HCT116 (cell line): ENCODE measurements around the gene HOXB13. TPM values are rescaled to one million over a fixed set of nuclear protein-coding genes. Genes with fewer than 3 reads are reported as not detected.

Source experiments
- ATAC-seq: fragments of 200-7000 bp; cut with Tn5 transposase; 2 replicates; pipeline ENCODE4 v1.9.1; 2020; ENCODE audit warnings: mild to moderate bottlenecking, moderate library complexity
- BruUV-seq: library from RNA; stranded (reverse); fragments of 400-500 nt; replicated peaks from 2 replicates; lab custom pipeline; 2021; lab: Mats Ljungman, UMichigan
- CTCF ChIA-PET: fragments of 300-600 bp; sonication (Branson Sonifier 250); formaldehyde crosslinking; loops from one replicate; lab custom pipeline; 2021; ENCODE audit warnings: antibody characterized with exemption; lab: Charles Lee
- POLR2A ChIA-PET: fragments of 300-600, 350-600 bp; sonication (Branson Sonifier 250); formaldehyde crosslinking; loops from one replicate; lab custom pipeline; 2021; ENCODE audit warnings: antibody characterized with exemption; lab: Charles Lee
- RAD21 ChIA-PET, 2 experiments: fragments of 300-600 bp; sonication (Branson Sonifier 250); formaldehyde crosslinking; loops; one replicate each; lab custom pipeline; 2023; ENCODE audit warnings: low total read pairs in 2 of 2; ENCODE audit not compliant: uncharacterized antibody in 2 of 2, unreplicated experiment in 2 of 2, low non-redundant PET in 1 of 2; lab: Charles Lee
- DNase-seq: peaks from one replicate; pipeline ENCODE4 v3.0.0-alpha.2; 2010; ENCODE audit warnings: low read depth, low spot score
- H2AFZ ChIP-seq: fragments of 200-600 bp; shearing (Covaris generic), sonication (generic); 2 replicates; pipeline ENCODE4 v1.6.1; 2017; ENCODE audit warnings: low read depth, mixed run types, mixed read lengths, antibody characterized with exemption, low read length; ENCODE audit not compliant: poor library complexity, severe bottlenecking
- H3K27ac ChIP-seq: 2 replicates; pipeline ENCODE4 v1.5.1; 2012; ENCODE audit warnings: low read depth, low read length
- H3K27me3 ChIP-seq: fragments of 200-600 bp; sonication (generic); 2 replicates; pipeline ENCODE4 v1.6.1; 2016; ENCODE audit warnings: mixed run types, low read length, mixed read lengths; ENCODE audit not compliant: insufficient read depth
- H3K36me3 ChIP-seq, 2 experiments: fragments of 200-500 bp in 1 of 2; fragments of 200-600 bp in 1 of 2; sonication (Bioruptor generic) in 1 of 2; sonication (generic) in 1 of 2; 2 replicates each; pipeline versions ENCODE4 v1.5.1 to v1.6.1; 2014 to 2016; ENCODE audit warnings: low read length in 2 of 2, inconsistent platforms in 1 of 2, mixed read lengths in 1 of 2, mixed run types in 1 of 2; ENCODE audit not compliant: insufficient read depth in 2 of 2, control insufficient read depth in 1 of 2
- H3K4me1 ChIP-seq, 2 experiments: fragments of 200-600 bp in 1 of 2; sonication (generic) in 1 of 2; 2 replicates each; pipeline versions ENCODE4 v1.5.1 to v1.6.1; 2012 to 2017; ENCODE audit warnings: low read length in 2 of 2, inconsistent platforms in 1 of 2, mild to moderate bottlenecking in 1 of 2, mixed read lengths in 1 of 2, mixed run types in 1 of 2, moderate library complexity in 1 of 2; ENCODE audit not compliant: insufficient read depth in 2 of 2, control insufficient read depth in 1 of 2
- H3K4me2 ChIP-seq: fragments of 200-600 bp; sonication (generic); 2 replicates; pipeline ENCODE4 v1.6.1; 2017; ENCODE audit warnings: mixed run types, low read length, mixed read lengths
- H3K4me3 ChIP-seq, 2 experiments: fragments of 200-600 bp in 1 of 2; sonication (generic) in 1 of 2; replicated peaks in 1 of 2; 2 replicates each; pipeline ENCODE4 v1.5.1; 2011 to 2016; ENCODE audit warnings: low read length in 2 of 2, control low read depth in 1 of 2, low read depth in 1 of 2, mild to moderate bottlenecking in 1 of 2, mixed read lengths in 1 of 2, mixed run types in 1 of 2
- H3K79me2 ChIP-seq: fragments of 200-600 bp; sonication (generic); 2 replicates; pipeline ENCODE4 v1.6.1; 2017; ENCODE audit warnings: mild to moderate bottlenecking, mixed run types, low read length, moderate library complexity, mixed read lengths; ENCODE audit not compliant: insufficient read depth
- H3K9ac ChIP-seq: fragments of 200-600 bp; sonication (generic); 2 replicates; pipeline ENCODE4 v1.6.1; 2016; ENCODE audit warnings: low read length, mixed read lengths
- H3K9me2 ChIP-seq: fragments of 200-600 bp; sonication (generic), shearing (Covaris generic); 2 replicates; pipeline ENCODE4 v1.6.1; 2017; ENCODE audit warnings: mixed run types, mild to moderate bottlenecking, moderate library complexity; ENCODE audit not compliant: insufficient read depth
- H3K9me3 ChIP-seq, 2 experiments: fragments of 200-500 bp in 1 of 2; fragments of 200-600 bp in 1 of 2; sonication (Bioruptor generic) in 1 of 2; sonication (generic) in 1 of 2; 2 replicates each; pipeline ENCODE4 v1.6.1; 2014 to 2017; ENCODE audit warnings: low read length in 2 of 2, mixed read lengths in 2 of 2, inconsistent platforms in 1 of 2, low read depth in 1 of 2, mild to moderate bottlenecking in 1 of 2, mixed run types in 1 of 2, moderate library complexity in 1 of 2; ENCODE audit not compliant: control insufficient read depth in 1 of 2, insufficient read depth in 1 of 2
- H4K20me1 ChIP-seq: fragments of 200-600 bp; sonication (generic), shearing (Covaris generic); 2 replicates; pipeline ENCODE4 v1.6.1; 2017; ENCODE audit warnings: mixed run types, mild to moderate bottlenecking, moderate library complexity; ENCODE audit not compliant: insufficient read depth
- EZH2phosphoT487 ChIP-seq: fragments of 200-600 bp; IDR thresholded peaks from 2 replicates; pipeline ENCODE4 v1.6.1; 2018; ENCODE audit warnings: antibody characterized with exemption, borderline replicate concordance
- SIN3A ChIP-seq: IDR thresholded peaks from 2 replicates; pipeline ENCODE4 v1.6.1; 2012; ENCODE audit warnings: low read depth
- intact Hi-C: fragments of 100-400 bp; cut with micrococcal nuclease; formaldehyde crosslinking; loops from 2 replicates; pipeline ENCODE4 v1.10.0; 2022
- total RNA-seq: library from RNA; stranded (reverse); gene quantifications from one replicate; pipeline ENCODE4 v1.2.1, GENCODE V29; 2021; ENCODE audit not compliant: unreplicated experiment
- TF ChIP-seq, protein P1 (sequence below), 3 experiments: fragments of 200-600 bp in 1 of 3; sonication (generic) in 1 of 3; IDR thresholded peaks in 2 of 3; conservative IDR thresholded peaks in 1 of 3; 2 replicates each; pipeline ENCODE4 v1.5.1; 2012 to 2017; ENCODE audit warnings: low read depth in 2 of 3, low read length in 2 of 3, antibody characterized with exemption in 1 of 3, borderline replicate concordance in 1 of 3, control low read depth in 1 of 3, mild to moderate bottlenecking in 1 of 3, mixed read lengths in 1 of 3, mixed run types in 1 of 3, moderate library complexity in 1 of 3; ENCODE audit not compliant: insufficient read depth in 1 of 3
- TF ChIP-seq, protein P2 (sequence below): IDR thresholded peaks from 2 replicates; pipeline ENCODE4 v1.6.1; 2012

Gene HOXB13
- total RNA-seq, 1 experiment from 2014 or later: 7.8 TPM

DNA sequence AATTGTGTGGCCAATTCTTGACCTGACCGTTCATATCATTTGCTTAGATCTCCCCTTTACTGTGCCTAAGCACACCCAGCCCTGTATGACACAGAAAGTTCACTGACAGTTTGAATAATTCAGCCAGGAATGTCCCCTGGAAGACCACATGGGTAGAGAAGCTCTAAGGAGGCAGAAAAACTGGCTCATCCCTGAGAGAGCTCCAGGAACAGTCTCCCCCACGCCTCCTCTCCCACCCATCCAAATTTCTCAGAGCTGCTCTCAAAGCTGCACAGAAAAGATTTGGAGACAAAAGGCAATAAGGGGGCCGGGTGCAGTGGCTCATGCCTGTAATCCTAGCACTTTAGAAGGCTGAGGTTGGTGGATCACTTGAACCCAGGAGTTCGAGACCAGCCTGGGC lies 17.4 kb downstream of the HOXB13 start:
- H3K27me3 ChIP-seq: 0 out of 2 replicates have a peak, but pooled peaks cover 4% of the 10 kb centered on the region
- intact Hi-C loops: no loop called here
- no TSS peak for BruUV-seq
- no peak overlapping the region for H3K9ac ChIP-seq
- H2AFZ ChIP-seq: no peak overlapping the region
- no peaks in the 10 kb centered on the region for H3K9me2 ChIP-seq
- POLR2A ChIA-PET: no interaction called here
- no peak for DNase-seq
- H3K36me3 ChIP-seq: no peaks in the 10 kb centered on the region
- H3K27ac ChIP-seq: no peak overlapping the region
- TF ChIP-seq, protein P1, sequence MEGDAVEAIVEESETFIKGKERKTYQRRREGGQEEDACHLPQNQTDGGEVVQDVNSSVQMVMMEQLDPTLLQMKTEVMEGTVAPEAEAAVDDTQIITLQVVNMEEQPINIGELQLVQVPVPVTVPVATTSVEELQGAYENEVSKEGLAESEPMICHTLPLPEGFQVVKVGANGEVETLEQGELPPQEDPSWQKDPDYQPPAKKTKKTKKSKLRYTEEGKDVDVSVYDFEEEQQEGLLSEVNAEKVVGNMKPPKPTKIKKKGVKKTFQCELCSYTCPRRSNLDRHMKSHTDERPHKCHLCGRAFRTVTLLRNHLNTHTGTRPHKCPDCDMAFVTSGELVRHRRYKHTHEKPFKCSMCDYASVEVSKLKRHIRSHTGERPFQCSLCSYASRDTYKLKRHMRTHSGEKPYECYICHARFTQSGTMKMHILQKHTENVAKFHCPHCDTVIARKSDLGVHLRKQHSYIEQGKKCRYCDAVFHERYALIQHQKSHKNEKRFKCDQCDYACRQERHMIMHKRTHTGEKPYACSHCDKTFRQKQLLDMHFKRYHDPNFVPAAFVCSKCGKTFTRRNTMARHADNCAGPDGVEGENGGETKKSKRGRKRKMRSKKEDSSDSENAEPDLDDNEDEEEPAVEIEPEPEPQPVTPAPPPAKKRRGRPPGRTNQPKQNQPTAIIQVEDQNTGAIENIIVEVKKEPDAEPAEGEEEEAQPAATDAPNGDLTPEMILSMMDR (IDR thresholded peaks at IDR 0.05 in 2 of 3, conservative IDR thresholded peaks at IDR 0.05 in 1 of 3; ENCODE audit: borderline replicate concordance in 1 of 3, insufficient read depth in 1 of 3, low read depth in 2 of 3, low read length in 2 of 3): no peak
- TF ChIP-seq EZH2phosphoT487 (no peak), SIN3A (no peak)
- TF ChIP-seq, protein P2, sequence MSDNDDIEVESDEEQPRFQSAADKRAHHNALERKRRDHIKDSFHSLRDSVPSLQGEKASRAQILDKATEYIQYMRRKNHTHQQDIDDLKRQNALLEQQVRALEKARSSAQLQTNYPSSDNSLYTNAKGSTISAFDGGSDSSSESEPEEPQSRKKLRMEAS: no peak
- TF ChIP-seq, all 23 proteins: peak for 0
- Histone ChIP-seq H3K4me2 (no peak overlapping the region), H3K4me1 (no peaks in the 10 kb centered on the region), H4K20me1 (no peaks in the 10 kb centered on the region), H3K9me3 (no peaks in the 10 kb centered on the region), H3K79me2 (no peaks in the 10 kb centered on the region), H3K4me3 (no peak overlapping the region)
- ATAC-seq: no peak
- ChIA-PET RAD21 (interaction anchor here in 1 of 2 experiments (1.2 kb wide), 1 partner anchor 168 kb away, joined by 4 read pairs; no protein-coding TSS in a partner anchor), CTCF (interaction anchor here (1.1 to 2.5 kb wide), 2 partner anchors 13 to 33 kb away, joined by 3 to 13 read pairs; no protein-coding TSS in a partner anchor)
